CD14-positive monocyte (primary cell): Measurements from ENCODE around the gene ALG10B. TPM values are rescaled to one million over a fixed set of nuclear protein-coding genes. Genes with fewer than 3 reads are reported as not detected.

Experiments used
- DNase-seq, 3 donors: peaks; one replicate each; pipeline ENCODE4 v3.0.0-alpha.2; 2011 to 2022
- H2AFZ ChIP-seq: 2 replicates; pipeline ENCODE4 v1.6.0; 2012; ENCODE audit warnings: mild to moderate bottlenecking, low read depth, low read length, inconsistent platforms; ENCODE audit not compliant: insufficient read depth, poor library complexity, severe bottlenecking
- H3K27ac ChIP-seq, 2 donors: 1 replicate in 1 of 2; 2 replicates in 1 of 2; pipeline ENCODE4 v1.5.1; 2012 to 2013; ENCODE audit warnings: low read length in 2 of 2, control low read depth in 1 of 2, inconsistent platforms in 1 of 2, low read depth in 1 of 2, mild to moderate bottlenecking in 1 of 2
- H3K27me3 ChIP-seq, 2 donors: one replicate each; pipeline versions ENCODE4 v1.6.0 to v1.6.1; 2011 to 2013; ENCODE audit warnings: low read length in 2 of 2; ENCODE audit not compliant: control insufficient read depth in 2 of 2, insufficient read depth in 2 of 2
- H3K36me3 ChIP-seq, 2 donors: replicated peaks in 1 of 2; 1 replicate in 1 of 2; 2 replicates in 1 of 2; pipeline versions ENCODE4 v1.5.1 to v1.6.1; 2012 to 2013; ENCODE audit warnings: low read length in 2 of 2, control low read depth in 1 of 2, inconsistent platforms in 1 of 2, mild to moderate bottlenecking in 1 of 2; ENCODE audit not compliant: insufficient read depth in 2 of 2, control insufficient read depth in 1 of 2
- H3K4me1 ChIP-seq, 2 donors: 1 replicate in 1 of 2; 2 replicates in 1 of 2; pipeline versions ENCODE4 v1.5.1 to v1.6.1; 2012 to 2013; ENCODE audit warnings: low read length in 2 of 2, control low read depth in 1 of 2, inconsistent platforms in 1 of 2, mild to moderate bottlenecking in 1 of 2, moderate library complexity in 1 of 2; ENCODE audit not compliant: insufficient read depth in 2 of 2, control insufficient read depth in 1 of 2
- H3K4me2 ChIP-seq: replicated peaks from 2 replicates; pipeline ENCODE3; 2012; ENCODE audit warnings: low read length, moderate library complexity, mild to moderate bottlenecking; ENCODE audit not compliant: poor library complexity, severe bottlenecking; ENCODE audit errors: extremely low read depth
- H3K4me3 ChIP-seq, 3 experiments: fragments of 200-600 bp in 1 of 3; sonication (generic) in 1 of 3; replicated peaks in 1 of 3; 1 replicate in 2 of 3; 2 replicates in 1 of 3; pipeline ENCODE4 v1.5.1; 2011 to 2013; ENCODE audit warnings: low read length in 3 of 3, mild to moderate bottlenecking in 3 of 3, control low read depth in 2 of 3, low read depth in 2 of 3, inconsistent platforms in 1 of 3, moderate library complexity in 1 of 3
- H3K79me2 ChIP-seq: 2 replicates; pipeline ENCODE4 v1.6.0; 2012; ENCODE audit warnings: mild to moderate bottlenecking, control low read depth, inconsistent platforms, low read length, moderate library complexity; ENCODE audit not compliant: insufficient read depth
- H3K9ac ChIP-seq: 2 replicates; pipeline ENCODE4 v1.6.0; 2017; ENCODE audit warnings: low read length, mild to moderate bottlenecking; ENCODE audit not compliant: insufficient read depth, poor library complexity, severe bottlenecking
- H3K9me3 ChIP-seq, 2 donors: replicated peaks in 1 of 2; 1 replicate in 1 of 2; 2 replicates in 1 of 2; pipeline versions ENCODE4 v1.5.1 to v1.6.1; 2012 to 2013; ENCODE audit warnings: low read length in 2 of 2, control low read depth in 1 of 2; ENCODE audit not compliant: control insufficient read depth in 1 of 2, insufficient read depth in 1 of 2
- H4K20me1 ChIP-seq: 2 replicates; pipeline ENCODE4 v1.6.0; 2012; ENCODE audit warnings: mild to moderate bottlenecking, low read length, control low read depth, moderate library complexity; ENCODE audit not compliant: insufficient read depth
- H3K27ac Mint-ChIP-seq, 7 donors: one replicate each; pipeline ENCODE4 v1.8.0; 2020; ENCODE audit warnings: mild to moderate bottlenecking in 7 of 7, mixed read lengths in 7 of 7, moderate library complexity in 6 of 7, inconsistent platforms in 2 of 7
- H3K27me3 Mint-ChIP-seq, 3 donors: one replicate each; pipeline ENCODE4 v1.8.0; 2021 to 2022; ENCODE audit warnings: low read depth in 3 of 3, mild to moderate bottlenecking in 3 of 3, mixed read lengths in 3 of 3, moderate library complexity in 3 of 3, inconsistent platforms in 1 of 3
- H3K36me3 Mint-ChIP-seq, 2 donors: one replicate each; pipeline ENCODE4 v1.8.0; 2020; ENCODE audit warnings: mixed read lengths in 2 of 2, inconsistent platforms in 1 of 2, mild to moderate bottlenecking in 1 of 2
- H3K4me1 Mint-ChIP-seq: one replicate; pipeline ENCODE4 v1.8.0; 2020; ENCODE audit warnings: mild to moderate bottlenecking, mixed read lengths
- H3K4me3 Mint-ChIP-seq, 2 donors: one replicate each; pipeline ENCODE4 v1.8.0; 2020; ENCODE audit warnings: mild to moderate bottlenecking in 2 of 2, mixed read lengths in 2 of 2, moderate library complexity in 1 of 2
- H3K9me3 Mint-ChIP-seq, 7 donors: one replicate each; pipeline ENCODE4 v1.8.0; 2020 to 2022; ENCODE audit warnings: mixed read lengths in 7 of 7, mild to moderate bottlenecking in 6 of 7, moderate library complexity in 6 of 7, inconsistent platforms in 2 of 7
- WGBS: methylation state at CpG from one replicate; pipeline ENCODE4 v1.1.5; 2013; ENCODE audit warnings: missing lambda C conversion rate; ENCODE audit not compliant: insufficient coverage; 5-methylcytosine and 5-hydroxymethylcytosine counted together
- intact Hi-C, 2 donors: fragments of 100-400 bp; cut with micrococcal nuclease; formaldehyde crosslinking; loops; one replicate each; pipeline versions ENCODE4 v1.15.0 to v1.15.1; 2023
- polyA plus RNA-seq, 3 donors: library from polyadenylated mRNA; depleted of rRNA in 1 of 3; unstranded in 2 of 3; stranded (reverse) in 1 of 3; fragments of 300-500 nt in 2 of 3; fragments of >200 nt in 1 of 3; fragmentation: Illumina TruSeq in 2 of 3; gene quantifications; 1 replicate in 2 of 3; 2 replicates in 1 of 3; pipeline ENCODE4 v1.2.3, GENCODE V29; 2012 to 2021
- TF ChIP-seq, protein P1 (sequence below): fragments of 200-600 bp; IDR thresholded peaks from one replicate; pipeline ENCODE4 v1.8.0; 2022; ENCODE audit warnings: antibody characterized with exemption, mild to moderate bottlenecking

The ALG10B gene
- polyA plus RNA-seq, 3 donors: 1.2 to 2.2 (median 1.6) TPM

DNA sequence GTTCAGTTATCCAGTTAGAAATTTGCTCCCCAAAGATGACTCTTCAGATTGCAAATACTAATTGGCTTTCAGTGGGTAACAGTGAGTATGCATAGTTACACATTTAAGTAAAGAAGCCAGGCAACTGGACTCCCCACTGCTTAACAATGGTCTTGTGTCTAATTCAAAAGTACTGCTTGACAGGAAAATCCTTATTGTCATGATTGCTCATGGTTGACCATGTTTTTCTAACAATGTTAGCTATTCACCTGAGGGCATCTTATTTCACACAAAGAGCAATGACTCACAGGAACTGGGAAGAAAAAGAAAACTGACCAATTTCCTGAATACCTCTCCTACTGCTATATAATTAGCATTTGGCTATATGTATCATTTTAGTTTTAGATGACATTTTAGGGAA is 33.7 kb upstream of the ALG10B start:
- no peaks in the 10 kb centered on the region for H3K4me1 ChIP-seq
- TF ChIP-seq, protein P1, sequence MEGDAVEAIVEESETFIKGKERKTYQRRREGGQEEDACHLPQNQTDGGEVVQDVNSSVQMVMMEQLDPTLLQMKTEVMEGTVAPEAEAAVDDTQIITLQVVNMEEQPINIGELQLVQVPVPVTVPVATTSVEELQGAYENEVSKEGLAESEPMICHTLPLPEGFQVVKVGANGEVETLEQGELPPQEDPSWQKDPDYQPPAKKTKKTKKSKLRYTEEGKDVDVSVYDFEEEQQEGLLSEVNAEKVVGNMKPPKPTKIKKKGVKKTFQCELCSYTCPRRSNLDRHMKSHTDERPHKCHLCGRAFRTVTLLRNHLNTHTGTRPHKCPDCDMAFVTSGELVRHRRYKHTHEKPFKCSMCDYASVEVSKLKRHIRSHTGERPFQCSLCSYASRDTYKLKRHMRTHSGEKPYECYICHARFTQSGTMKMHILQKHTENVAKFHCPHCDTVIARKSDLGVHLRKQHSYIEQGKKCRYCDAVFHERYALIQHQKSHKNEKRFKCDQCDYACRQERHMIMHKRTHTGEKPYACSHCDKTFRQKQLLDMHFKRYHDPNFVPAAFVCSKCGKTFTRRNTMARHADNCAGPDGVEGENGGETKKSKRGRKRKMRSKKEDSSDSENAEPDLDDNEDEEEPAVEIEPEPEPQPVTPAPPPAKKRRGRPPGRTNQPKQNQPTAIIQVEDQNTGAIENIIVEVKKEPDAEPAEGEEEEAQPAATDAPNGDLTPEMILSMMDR: no peak
- no peak overlapping the region for H3K9ac ChIP-seq
- no peak overlapping the region for H3K4me3 Mint-ChIP-seq
- H3K36me3 ChIP-seq: no peaks in the 10 kb centered on the region
- H3K9me3 Mint-ChIP-seq: peaks cover 0 to 4% (median 2%) of the 10 kb centered on the region in 7 donors
- H3K4me2 ChIP-seq: no peak overlapping the region
- H3K4me1 Mint-ChIP-seq: no peaks in the 10 kb centered on the region
- H2AFZ ChIP-seq: no peak overlapping the region
- no peaks in the 10 kb centered on the region for H3K9me3 ChIP-seq
- no peak overlapping the region for H3K4me3 ChIP-seq
- peaks cover 0 to 1% (median 0%) of the 10 kb centered on the region in 3 donors for H3K27me3 Mint-ChIP-seq
- no peaks in the 10 kb centered on the region for H4K20me1 ChIP-seq
- no peak overlapping the region for H3K27ac ChIP-seq
- intact Hi-C loops: no loop called here
- no peak overlapping the region for H3K27ac Mint-ChIP-seq
- H3K36me3 Mint-ChIP-seq: no peaks in the 10 kb centered on the region
- H3K79me2 ChIP-seq: no peaks in the 10 kb centered on the region
- no peak for DNase-seq
- H3K27me3 ChIP-seq: no peaks in the 10 kb centered on the region

DNA sequence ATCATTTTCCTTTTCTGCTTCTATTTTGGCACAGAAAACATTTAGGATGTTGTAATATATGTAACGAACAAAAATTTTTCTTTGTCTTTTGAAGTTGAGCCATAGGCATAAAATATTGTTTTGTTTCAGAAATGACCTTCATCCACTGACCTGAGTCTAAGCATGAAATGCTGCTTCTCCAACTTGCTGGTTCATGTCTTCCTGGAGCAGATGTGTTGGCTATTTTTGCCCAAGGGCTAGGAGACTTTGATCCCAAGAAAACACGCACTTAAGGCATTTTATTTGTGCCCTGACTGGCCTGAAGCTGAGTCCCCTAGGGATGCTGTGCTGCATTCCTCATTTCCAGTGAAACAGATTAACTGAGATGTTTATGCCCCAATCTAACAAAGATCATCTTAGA is 27.2 kb upstream of the ALG10B start:
- H4K20me1 ChIP-seq: no peaks in the 10 kb centered on the region
- no peaks in the 10 kb centered on the region for H3K4me1 Mint-ChIP-seq
- no peaks in the 10 kb centered on the region for H3K4me1 ChIP-seq
- H2AFZ ChIP-seq: no peak overlapping the region
- H3K4me3 Mint-ChIP-seq: no peak overlapping the region
- no peak for DNase-seq
- H3K9me3 Mint-ChIP-seq: peaks cover 2 to 6% (median 4%) of the 10 kb centered on the region in 7 donors
- no peaks in the 10 kb centered on the region for H3K27me3 ChIP-seq
- no peak overlapping the region for H3K27ac ChIP-seq
- intact Hi-C loops: no loop called here
- H3K9ac ChIP-seq: no peak overlapping the region
- H3K4me3 ChIP-seq: no peak overlapping the region
- H3K27ac Mint-ChIP-seq: no peak overlapping the region
- WGBS: 83% methylated on average over 1 of the region's 2 CpGs
- no peaks in the 10 kb centered on the region for H3K79me2 ChIP-seq
- H3K36me3 Mint-ChIP-seq: no peaks in the 10 kb centered on the region
- no peaks in the 10 kb centered on the region for H3K27me3 Mint-ChIP-seq
- H3K36me3 ChIP-seq: no peaks in the 10 kb centered on the region
- TF ChIP-seq, protein P1: no peak
- peaks cover 0 to 3% of the 10 kb centered on the region in 2 donors for H3K9me3 ChIP-seq
- H3K4me2 ChIP-seq: no peak overlapping the region
